Stimulated activated CD4-positive, alpha-beta T cell treated with anti-CD3 and anti-CD28 coated beads, Interleukin-1b, Interleukin-23, amount 100 ng/mL, for 48 hours (primary cell): Measurements from ENCODE around the gene BEX2.
"Not testable (repeated sequence)": the region's sequence is repeated elsewhere in the genome, so short reads cannot be mapped to it uniquely, and the experiment has no call there.

ENCODE experiments used
- DNase-seq: peaks from one replicate; pipeline ENCODE4 v3.0.0-alpha.2; 2020

BEX2 gene

DNA sequence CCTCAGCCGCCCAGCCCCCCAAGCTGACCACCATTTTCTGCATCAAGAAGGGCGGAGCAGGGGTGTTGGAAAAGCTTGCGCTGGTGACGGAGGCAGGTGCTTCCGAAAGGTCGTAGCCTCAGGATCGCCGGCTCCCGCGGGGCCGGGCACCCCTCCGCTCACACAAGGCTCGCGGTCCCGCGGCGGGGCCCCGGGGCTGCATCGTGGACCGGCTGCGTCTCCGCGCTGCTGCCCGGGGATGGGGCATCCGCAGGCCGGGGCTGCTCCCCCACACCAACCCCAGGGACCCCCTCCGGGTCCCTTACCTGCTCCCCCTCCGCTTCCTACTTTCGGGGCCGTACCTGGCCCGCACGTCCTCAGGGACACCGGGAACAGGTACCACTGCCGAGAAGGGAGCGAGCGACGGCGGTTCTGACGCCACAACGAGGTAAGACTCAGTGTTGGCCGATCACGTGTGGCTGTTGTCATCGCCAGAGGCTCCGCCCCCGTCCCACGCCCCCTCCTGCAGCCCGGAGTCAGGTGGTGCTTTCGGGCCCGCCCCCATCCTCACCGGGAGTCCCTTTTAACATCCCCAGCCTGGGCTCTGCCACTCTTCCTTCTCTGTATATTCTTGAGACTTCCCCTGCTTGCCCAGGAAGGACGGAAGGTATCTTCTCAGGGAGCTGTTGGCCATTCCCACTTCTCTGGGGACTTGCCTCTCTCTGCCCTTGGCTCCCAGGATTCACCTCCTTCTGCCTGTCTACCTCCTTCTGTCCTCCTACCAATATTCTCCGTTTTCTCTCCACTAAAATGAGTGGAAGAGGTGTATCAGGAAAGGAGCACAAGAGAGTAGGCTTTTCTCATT is at the start of gene BEX2:
Gene BEX2, minus strand, starts transcription at position 436 of the 844 bp plus-strand sequence. CDS start 1,014 bp downstream, outside the sequence.
- peak; percentile 83 for DNase-seq

DNA sequence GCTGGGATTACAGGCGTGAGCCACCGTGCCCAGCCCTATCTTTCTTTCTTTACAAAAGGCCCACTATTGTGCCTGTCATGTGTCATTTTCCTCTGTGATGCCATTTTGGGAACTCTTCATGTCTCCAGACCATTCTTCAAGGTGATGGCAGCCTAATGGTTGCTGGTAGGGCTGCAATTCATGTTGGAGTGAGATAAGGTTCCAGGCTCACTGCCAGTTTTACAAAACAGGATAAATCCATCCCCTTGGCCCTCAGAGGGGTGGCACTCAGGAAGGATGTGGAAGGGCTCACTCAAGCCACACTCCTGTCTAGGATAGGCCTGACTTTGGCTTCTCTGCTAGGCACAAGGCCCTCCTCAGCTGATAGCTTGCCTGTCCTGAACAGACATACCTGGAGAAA is 49.3 kb upstream of the BEX2 start:
- DNase-seq, result no peak

- not testable (repeated sequence) for DNase-seq
Measured at GRCh38 chrX:103359605-103360004, 48.8 kb upstream of the BEX2 start.

DNA sequence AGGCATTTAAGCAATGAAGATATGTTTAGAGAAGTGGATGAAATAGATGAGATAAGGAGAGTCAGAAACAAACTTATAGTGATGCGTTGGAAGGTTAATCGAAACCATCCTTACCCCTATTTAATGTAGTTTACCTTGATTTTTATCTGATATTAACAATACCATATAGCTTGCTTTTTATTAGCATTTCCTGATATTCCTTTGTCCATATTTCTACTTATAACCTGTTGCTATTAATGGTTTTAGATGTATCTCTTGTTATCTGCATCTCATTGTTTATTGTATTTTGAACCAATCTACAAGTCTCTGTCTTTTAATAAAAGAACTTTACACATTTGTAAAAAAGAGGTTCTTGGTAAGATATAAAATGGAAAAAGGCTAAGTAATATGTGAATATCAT is 47.1 kb upstream of the BEX2 start:
- no peak for DNase-seq

DNA sequence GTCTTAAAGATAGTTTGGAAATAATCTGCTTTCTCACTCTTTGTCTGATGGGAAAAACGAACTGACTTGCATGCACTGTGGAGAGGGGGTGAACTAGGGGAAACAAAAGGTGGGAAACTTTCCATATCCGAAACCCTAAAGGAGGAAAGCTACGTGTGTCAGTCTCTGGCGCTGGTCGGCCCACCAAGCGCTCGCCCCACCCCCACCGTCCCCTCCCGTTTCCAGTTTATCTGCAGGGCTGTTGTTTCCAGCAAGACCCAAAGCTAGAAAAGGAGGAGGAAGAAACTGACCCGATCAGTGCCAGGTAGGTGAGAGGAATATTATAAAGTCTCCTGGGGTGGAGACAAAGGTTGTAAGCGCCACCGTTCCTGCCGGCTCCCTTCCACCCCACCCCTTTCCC is 46.1 kb upstream of the BEX2 start:
- DNase-seq, result no peak

GRCh38 chrX:103356130-103356798 is 45.5 kb upstream of the BEX2 start, which contains the start of gene TCEAL9:
Gene TCEAL9, plus strand, starts transcription at chrX:103356506. Its CDS starts 1,179 bp downstream, at chrX:103357685.
- DNase-seq, result no peak

DNA sequence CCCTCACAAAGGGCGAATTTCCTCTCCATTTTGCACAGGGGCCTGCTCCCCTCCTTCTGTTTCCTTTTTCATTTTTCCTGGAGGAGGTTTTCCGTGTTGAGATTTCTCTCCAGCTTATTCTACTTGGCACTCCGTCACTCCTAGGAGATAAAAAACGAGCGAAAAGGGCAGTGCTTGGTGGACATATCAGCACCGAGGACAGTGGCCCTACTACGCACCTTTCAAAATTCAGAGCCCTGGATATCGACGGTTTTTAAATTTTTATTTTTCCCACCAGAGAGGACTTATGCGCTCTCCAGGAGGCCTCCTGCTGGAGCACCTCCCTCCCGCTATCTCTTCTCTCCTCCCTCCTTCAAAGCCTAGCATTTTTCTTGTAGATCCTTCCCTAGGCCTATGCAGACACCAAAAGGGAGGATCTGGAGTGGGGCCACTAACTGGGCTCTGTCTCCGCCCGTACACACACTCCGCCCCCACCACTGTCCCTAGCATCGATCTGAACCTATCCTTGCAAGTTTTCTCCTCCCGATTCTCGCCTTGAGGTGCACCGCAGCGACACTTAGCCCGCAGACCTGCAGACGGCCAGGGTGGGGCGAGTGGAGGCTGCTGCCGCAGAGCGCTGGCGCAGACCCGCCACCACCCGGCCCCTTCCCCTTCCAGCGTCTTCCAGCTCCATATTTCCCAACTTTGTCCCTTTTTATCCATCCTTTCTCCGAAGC is 37.0 kb upstream of the BEX2 start:
- no peak for DNase-seq

DNA sequence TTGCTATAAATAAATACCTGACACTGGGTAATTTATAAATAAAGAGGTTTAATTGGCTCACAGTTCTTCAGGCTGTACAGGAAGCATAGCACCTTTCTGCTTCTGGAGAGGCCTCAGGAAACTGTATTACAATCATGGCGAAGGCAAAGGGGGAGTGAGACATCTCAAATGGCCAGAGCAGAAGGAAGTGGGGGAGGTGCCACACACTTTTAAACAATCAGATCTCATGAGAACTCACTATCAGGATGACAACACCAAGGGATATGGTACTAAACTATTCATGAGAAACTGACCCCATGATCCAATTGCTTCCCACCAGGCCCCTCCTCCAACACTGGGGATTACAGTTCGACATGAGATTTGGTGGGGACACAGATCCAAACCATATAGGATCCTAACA is 33.8 kb upstream of the BEX2 start:
- DNase-seq, result no peak

DNA sequence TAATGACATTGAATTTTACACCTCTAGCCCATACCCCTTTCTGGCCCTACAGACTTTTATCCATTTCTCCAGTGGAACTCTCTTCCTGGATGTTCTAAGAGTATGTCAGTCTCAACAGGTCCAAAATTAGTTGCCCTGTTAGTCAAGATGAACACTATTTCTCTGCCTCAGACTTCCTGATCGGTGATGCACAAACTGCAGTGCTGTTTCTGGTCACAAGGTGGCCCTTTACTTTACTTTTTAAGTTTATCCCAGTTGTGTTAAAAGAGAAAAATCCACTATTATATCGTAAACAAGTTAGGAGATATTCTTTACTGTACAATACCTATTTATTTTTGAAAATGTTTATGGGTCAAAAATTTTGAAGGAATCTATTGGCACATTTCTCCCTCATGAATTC is 32.3 kb upstream of the BEX2 start:
- DNase-seq, result peak; percentile 14

DNA sequence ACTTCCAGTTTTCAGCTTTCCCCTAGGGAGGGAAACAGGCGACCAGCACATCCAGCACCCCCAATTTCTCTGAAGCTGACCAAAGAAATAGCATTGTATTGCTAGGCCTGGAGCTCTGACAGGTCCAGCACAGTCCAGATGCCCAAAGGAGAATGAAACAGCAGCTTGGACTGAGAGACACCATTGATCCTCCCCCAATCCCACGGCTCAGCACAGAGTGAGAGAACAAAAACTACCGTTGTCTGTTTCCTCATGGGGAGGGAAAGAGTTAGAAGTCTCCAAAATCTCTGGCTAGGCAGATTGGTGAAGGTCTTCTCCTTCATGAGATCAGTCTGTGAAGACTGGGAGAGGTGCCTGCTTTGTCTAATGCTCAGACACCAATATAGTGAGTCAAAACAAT is 27.9 kb upstream of the BEX2 start:
- DNase-seq, result no peak

- no peak for DNase-seq
Measured at GRCh38 chrX:103330681-103331288, 20.0 kb upstream of the BEX2 start.

- no peak for DNase-seq
Measured at GRCh38 chrX:103329991-103330390, 19.2 kb upstream of the BEX2 start, which contains the start of gene TCEAL7. Gene TCEAL7, plus strand, starts transcription at chrX:103330239. Its CDS starts 1,165 bp downstream, at chrX:103331404.

DNA sequence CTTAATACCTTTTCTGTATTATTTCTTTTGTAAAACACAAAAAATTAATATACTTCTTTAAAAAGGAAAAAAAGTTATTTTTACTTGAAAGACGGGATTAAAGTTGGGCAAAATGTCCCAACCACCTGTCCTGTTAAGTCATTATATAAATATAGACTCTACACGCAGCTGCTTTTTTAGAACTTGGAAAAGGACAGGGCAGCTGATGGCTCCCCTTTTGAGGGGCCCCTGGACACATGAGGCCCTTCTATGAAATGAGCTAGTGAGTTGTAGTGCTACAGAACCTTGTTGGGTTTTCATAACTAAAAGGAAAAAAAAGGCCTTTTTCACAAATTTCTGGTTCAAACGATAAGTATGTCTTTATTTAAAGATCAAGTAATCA is 600 bp upstream of the BEX2 start:
- DNase-seq, result no peak

GRCh38 chrX:103309860-103310554 is 783 bp downstream of the BEX2 start:
- DNase-seq, result peak; percentile 1

DNA sequence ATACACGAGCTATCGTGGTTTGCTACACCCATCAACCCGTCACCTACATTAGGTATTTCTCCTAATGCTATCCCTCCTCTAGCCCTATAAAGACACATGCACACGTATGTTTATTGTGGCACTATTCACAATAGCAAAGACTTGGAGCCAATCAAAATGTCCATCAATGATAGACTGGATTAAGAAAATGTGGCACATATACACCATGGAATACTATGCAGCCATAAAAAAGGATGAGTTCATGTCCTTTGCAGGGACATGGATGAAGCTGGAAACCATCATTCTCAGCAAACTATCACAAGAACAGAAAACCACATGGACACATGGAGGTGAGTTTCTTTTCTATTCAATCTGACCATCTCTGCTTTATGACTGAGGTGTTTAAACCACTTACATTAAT is 5.1 kb downstream of the BEX2 start:
- DNase-seq, result not testable (repeated sequence)

GRCh38 chrX:103304705-103305104 is 6.1 kb downstream of the BEX2 start:
- DNase-seq, result no peak

GRCh38 chrX:103293118-103293517 is 17.7 kb downstream of the BEX2 start:
- DNase-seq, result no peak

- DNase-seq, result no peak
Measured at GRCh38 chrX:103279624-103280023, 31.2 kb downstream of the BEX2 start.

DNA sequence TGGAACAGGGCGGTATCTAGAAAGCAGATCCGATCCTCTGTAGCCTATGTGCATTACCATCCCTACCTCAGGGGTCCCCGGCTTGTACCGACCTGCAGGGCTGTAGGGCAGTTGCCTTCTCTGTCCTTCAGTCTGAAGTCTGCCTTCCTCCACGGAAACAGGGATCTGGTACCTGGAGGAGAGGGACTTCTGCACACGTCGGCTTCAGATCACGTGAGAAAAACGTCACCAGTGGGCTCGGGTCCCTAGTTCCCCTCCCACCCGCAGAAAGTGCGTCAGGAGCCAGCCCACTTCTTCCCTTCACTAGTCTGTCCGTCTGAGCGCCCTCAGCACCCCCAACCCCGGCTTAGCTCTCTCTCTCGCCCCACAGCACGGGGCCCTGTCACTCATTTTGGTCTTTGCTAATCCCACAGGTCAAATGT is 34.2 kb downstream of the BEX2 start, which contains the start of gene TCEAL5:
Gene TCEAL5, minus strand, starts transcription at position 170 of the 422 bp plus-strand sequence. CDS start 2,187 bp downstream, outside the sequence.
- DNase-seq, result no peak

- DNase-seq, result no peak
Measured at GRCh38 chrX:103275947-103276567, 34.7 kb downstream of the BEX2 start.

DNA sequence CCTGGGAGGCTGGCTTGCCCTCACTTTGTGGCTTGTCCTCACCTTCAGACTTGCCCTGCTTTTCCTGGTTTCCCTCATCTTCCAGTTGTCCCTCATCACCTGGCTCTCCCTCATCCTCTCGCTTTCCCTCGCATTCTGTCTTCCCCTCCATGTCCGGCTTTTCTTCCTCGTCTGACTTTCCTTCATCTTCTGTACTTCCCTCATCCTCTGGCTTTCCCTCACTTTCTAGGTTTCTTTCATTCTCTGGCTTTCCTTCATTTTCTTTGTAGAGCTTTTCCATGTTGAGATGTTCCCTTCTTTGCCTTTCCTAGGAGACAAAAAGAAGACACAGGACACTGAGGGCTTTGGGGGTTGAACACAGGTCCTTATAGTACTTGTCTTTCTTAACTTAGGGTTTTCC is 36.5 kb downstream of the BEX2 start:
- no peak for DNase-seq
